Left colon (tissue), 2 donors: ENCODE data around the gene B3GALT4. TPM values are rescaled to one million over a fixed set of nuclear protein-coding genes. Genes with fewer than 3 reads are reported as not detected.

Source experiments
- ATAC-seq: fragments of 200-7000 bp; cut with Tn5 transposase; one replicate; pipeline ENCODE4 v1.9.1; 2020; ENCODE audit warnings: mild to moderate bottlenecking, moderate library complexity
- DNase-seq, 2 donors: peaks; one replicate each; pipeline ENCODE4 v3.0.0-alpha.2; 2020
- intact Hi-C, 2 donors: fragments of 100-400 bp; cut with DNase I in 1 of 2; cut with micrococcal nuclease in 1 of 2; formaldehyde crosslinking; loops; one replicate each; pipeline versions ENCODE4 v1.11.2 to v1.14.0; 2022; cut with DNase I, micrococcal nuclease
- total RNA-seq, 2 donors: library from RNA; stranded (reverse); fragmentation: NEBNext Ultra II Directional; extraction: Animal tissue kit (Norgen Biotek cat#: 25700); gene quantifications; one replicate each; pipeline ENCODE4 v1.2.1, GENCODE V29; 2021
- donor health status: DM: no; HTN: no; CAD: no.
- donor health status: DM: yes; HTN: yes; CAD: no.

Gene B3GALT4
- total RNA-seq, 2 donors from 2014 or later = 34.8 to 40.3 TPM

- no peak for ATAC-seq
- intact Hi-C loops = no loop called here
- DNase-seq = no peak
Measured at GRCh38 chr6:33304216-33304615, 27.3 kb downstream of the B3GALT4 start.

GRCh38 chr6:33305052-33305451 is 28.1 kb downstream of the B3GALT4 start:
- intact Hi-C loops = no loop called here
- ATAC-seq (no peak), DNase-seq (no peak)

GRCh38 chr6:33306356-33306755 is 29.4 kb downstream of the B3GALT4 start:
- intact Hi-C loops = no loop called here
- ATAC-seq = no peak
- no peak for DNase-seq

DNA sequence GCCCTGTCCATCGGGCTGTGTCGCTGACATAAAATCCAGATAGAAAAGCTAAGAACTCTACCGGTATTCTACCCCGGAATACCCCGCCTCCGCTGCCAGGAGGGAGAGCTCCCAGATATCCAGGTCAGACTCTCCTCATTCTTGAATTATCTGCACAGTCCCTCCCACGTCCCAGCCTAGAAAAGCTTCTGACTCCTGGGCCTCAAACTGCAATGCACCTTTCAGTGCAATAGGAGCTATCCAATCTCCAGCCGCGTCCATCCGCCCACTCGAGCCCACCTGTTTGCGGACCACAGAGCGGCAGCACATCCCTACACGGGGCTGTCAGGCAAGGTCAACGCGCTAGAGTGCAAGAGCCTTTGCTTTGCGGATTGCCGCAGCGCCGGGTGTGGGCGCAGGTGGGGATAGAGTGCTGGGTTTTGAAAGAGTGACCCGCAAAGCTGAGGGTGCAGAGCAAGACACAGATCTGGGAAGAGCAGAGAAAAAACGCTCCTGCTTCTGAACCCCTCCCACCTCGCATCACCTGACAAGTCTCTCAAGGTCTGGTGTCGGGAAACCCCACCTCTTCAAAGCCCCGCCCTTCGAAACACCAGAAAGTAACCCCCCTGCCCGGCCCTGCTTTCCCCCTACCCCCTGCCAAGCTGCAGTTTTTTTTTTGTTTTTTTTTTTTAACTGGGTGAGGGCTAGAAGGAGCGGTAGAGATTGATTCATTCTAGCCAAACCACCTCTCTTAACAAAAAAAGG is 35.6 kb downstream of the B3GALT4 start:
- ATAC-seq (peak; percentile 58), DNase-seq (peak; percentile 87 to 93)
- intact Hi-C loops = no loop called here

DNA sequence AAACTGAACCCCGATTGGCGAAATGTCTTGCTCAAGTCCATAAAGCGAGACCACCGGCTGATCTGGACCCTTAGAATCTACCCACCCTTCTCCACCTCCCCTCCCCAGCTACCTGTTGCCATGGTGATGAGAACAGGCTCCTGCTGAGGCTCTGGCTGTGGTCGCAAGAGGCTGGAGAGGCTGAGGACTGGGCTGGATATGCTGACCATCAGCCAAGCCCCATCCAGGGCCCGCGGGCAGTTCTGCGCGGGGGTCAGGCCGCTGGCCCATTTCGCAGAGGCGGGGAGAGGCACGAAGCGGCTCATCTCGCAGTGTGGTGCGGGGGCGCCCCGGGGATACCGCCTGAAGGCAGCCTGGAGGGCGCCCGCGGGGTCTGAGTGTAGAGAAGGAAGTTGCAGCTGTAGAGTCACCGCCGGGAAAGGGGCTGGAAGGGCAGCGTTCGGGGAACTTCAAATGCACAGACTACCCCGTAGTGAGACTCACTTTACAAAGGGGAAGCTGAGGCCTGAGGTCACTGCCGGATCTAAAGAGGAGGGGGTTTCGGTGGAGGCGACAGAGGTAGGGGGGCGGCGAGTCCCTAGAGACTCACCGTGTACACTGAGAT is 36.3 kb downstream of the B3GALT4 start:
- peak in 1 of 2 donors; percentile 70 for DNase-seq
- intact Hi-C loops = no loop called here
- peak; percentile 9 for ATAC-seq

- intact Hi-C loops = no loop called here
- DNase-seq (peak; percentile 75), ATAC-seq (peak; percentile 36)
Measured at GRCh38 chr6:33313709-33314514, 37.0 kb downstream of the B3GALT4 start, which contains the start of gene TAPBP. Gene TAPBP (minus strand): TSS chr6:33314078. CDS start chr6:33314041, 37 bp downstream.

DNA sequence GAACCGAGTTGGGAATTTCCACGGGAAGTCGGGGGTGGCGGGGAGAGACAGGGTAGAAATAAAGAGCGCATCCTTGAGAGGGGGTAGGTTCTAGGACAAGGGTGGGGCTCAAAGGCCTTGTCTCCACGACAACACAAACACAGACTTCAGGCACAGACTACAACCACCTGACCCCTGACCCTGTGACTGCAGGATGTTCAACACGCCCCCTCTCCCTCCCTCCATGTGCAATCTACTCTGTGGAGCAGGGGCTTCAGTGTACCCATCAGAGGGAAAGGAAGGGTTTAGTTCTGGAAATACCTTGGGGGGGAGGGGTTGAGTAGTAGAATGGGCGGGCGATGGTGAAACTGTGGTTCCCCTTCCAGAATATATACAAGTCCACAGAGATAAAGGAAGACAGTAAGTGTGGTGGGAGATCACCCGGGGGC is 37.6 kb downstream of the B3GALT4 start:
- peak; percentile 70 to 85 for DNase-seq

GRCh38 chr6:33314943-33315792 is 38.2 kb downstream of the B3GALT4 start:
- ATAC-seq (peak; percentile 49), DNase-seq (peak; percentile 86 to 87)
- intact Hi-C loops = no loop called here

More for the DNA sequence above, 37.6 kb downstream of the B3GALT4 start:
- intact Hi-C loops = no loop called here
- ATAC-seq = peak; percentile 42

- DNase-seq = no peak
- intact Hi-C loops = no loop called here
- ATAC-seq = no peak
Measured at GRCh38 chr6:33315793-33316602, 39.1 kb downstream of the B3GALT4 start.

DNA sequence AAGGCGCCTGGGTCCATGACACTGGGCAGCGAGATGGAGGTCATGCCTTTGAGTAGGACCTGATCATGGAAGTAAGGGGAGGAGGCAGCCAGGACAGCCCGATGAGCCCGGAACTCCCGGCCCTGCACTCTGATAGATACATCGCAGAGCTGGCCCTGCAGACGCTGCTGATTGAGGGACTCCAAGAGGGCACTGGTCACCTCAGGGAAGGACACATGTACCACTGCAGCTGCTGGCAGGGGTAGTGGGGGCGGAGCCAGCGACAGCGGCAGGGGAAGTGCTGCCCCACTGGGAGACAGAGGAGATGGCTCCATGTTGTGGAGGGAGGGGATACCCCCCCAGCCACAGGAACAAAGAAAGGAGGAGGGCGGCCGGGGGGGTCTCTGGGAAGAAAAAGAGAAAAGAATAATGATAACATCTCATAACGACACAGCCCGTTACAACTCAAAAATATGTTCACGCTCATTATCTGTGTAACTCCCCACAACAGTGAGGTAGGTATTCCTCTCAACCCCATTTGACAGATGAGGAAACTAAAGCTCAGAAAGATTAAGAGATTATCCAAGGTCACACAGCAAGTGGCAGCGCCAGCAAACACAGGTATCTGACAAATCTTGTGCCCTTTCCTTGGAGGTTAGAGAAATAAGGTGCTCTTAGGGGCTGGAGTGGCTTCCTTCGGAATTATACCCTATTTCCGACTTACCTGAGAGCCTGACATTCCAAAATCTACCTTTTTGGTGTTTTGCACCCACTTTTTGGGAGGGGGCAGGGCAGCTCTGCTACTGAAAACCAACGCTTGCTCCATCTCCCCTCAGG is 39.9 kb downstream of the B3GALT4 start:
- intact Hi-C loops = no loop called here
- ATAC-seq = no peak
- DNase-seq = peak in 1 of 2 donors; percentile 48

- ATAC-seq (peak; percentile 6), DNase-seq (no peak)
- intact Hi-C loops = no loop called here
Measured at GRCh38 chr6:33317419-33317668, 40.4 kb downstream of the B3GALT4 start.

- peak; percentile 66 for ATAC-seq
- intact Hi-C loops = no loop called here
- DNase-seq = peak; percentile 100
Measured at GRCh38 chr6:33317669-33318425, 40.9 kb downstream of the B3GALT4 start, which contains the start of gene ZBTB22. Gene ZBTB22 (minus strand): TSS chr6:33317744. CDS start chr6:33316916, 828 bp downstream.

- ATAC-seq = no peak
- no peak for DNase-seq
- intact Hi-C loops = no loop called here
Measured at GRCh38 chr6:33318426-33319073, 41.6 kb downstream of the B3GALT4 start.

DNA sequence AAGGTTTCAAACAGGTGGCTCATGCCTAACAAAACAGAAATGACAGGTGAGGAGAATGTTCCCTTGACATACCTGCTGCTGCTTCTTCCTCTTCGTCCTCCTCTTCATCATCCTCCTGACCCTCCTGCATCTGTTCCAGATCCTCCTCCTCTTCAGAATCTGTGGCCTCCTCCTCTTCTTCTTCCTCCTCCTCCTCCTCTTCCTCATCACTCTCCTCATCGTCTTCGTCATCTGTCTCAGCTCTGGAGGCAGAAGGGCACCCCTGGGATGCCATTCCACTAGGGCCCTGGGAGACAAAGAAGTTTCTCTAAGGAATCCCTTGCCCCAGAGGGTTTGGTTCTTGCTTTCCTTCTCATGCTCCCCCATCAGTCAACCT is 43.0 kb downstream of the B3GALT4 start:
- intact Hi-C loops = no loop called here
- DNase-seq (no peak), ATAC-seq (no peak)

- intact Hi-C loops = no loop called here
- no peak for ATAC-seq
Measured at GRCh38 chr6:33320315-33321181, 43.6 kb downstream of the B3GALT4 start.

More at GRCh38 chr6:33320315-33321181, 43.6 kb downstream of the B3GALT4 start:
- DNase-seq = no peak
